ENCODE data around the gene GXYLT2.
"Not testable (repeated sequence)": the region's sequence is repeated elsewhere in the genome, so short reads cannot be mapped to it uniquely, and the experiment has no call there.

Gene GXYLT2

DNA sequence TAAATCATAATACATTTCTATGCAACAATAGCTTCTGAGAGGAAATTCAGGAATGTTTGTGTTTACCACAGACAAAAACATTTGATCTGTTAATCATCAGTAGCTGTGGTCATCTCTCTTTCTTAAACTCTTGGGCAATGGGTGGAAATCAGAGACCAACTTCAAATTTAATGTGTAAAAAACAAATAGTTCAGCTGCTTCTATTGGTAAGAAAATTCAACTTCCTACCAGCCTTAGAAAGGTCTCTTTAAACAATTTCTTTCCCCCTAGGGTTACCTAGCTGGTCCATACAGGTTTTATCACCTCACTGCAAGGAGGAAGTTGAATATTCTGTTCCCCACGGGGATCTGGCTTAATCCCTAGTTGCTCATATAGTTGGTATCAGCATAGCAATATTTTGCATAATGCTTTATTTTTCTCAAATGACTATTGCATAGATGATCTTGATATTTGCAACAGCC, 88.5 kb downstream of the GXYLT2 start:
- DNase-seq: no peak

DNA sequence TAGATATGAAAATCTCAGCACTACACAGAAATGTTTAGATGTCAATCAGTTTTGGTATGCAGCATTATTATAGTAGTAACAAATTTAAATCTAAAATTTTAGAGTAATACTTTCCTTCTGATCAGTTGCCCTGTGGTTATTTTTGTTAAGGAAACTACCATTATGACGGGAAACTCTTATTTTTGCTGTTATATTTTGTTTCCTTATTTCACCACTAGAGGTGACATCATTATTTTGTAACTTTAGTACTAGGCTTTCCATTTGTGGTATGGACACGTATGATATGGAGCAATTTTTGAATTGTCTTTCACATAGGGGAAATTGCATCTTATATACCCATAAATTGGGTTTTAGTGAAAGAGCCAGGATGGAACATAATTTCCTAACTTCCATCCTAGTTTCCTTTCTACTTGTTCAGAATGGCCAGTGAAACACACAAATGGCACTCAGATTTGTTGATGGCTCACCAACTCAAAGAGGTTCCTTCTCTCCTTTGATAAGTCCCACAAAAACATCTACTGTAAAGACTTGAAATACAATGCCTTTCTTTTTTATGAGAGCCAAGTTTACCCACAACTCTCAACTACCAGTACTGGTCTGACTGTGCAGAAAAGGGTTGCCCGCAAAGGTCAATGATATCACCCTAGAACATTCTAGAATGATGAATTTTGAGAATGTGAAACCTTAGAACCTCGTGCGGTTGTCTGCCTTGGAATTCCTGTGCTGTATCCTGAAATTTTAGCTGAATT, 89.4 kb downstream of the GXYLT2 start:
- DNase-seq: no peak

DNA sequence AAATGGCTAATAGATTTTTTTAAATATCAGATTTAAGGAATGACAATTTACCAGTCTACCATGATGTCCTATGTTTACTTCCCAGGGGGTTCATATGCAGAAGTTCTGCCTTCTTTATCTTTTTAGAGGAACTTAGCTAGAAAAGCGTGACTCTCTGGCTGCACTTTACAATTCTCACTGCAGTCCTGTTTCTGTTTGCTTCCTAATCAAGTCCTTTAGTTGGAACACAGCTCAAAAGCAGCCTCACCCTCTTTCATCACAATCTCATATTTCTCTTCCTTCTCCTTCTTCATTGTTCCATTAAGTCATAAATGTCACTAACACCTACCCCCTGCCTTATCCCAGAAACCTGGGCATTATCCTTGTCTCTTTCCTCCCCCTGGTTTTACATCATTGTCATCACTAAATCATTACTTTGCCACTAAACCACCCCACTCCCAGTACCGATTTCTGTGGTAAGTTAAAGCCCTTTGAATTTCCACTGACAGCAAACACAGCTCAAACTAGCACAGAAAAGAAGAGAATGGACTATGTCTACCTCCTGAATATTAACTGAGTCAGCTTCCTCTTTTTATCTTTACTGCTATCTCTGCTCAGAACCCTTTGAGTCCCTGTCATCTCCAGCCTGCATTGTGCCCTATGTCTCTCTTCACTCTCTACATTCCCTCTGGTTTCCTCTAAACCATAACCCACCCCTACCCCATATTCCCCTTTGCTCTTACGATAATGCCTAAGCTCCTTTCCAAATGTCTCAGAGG, 94.9 kb downstream of the GXYLT2 start:
- no peak for DNase-seq

DNA sequence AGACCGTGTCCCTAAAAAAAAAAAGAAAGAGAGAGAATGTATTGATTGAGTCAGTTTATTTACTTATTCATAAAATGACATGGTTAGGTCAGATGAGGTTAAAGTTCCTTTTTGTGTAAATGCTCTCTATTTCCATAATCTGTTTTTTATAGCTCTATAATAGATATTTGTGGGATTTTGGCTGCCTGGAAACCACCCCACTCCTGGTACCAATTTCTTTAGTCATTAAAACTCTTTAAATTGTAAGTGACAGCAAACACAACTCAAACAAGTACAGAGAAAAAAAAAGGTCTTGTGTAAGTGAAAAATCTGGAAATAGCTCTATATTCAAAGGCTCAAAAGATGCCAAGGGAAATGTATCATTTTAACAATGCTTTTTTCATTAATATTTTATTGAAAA, 97.7 kb downstream of the GXYLT2 start:
- DNase-seq: no peak

DNA sequence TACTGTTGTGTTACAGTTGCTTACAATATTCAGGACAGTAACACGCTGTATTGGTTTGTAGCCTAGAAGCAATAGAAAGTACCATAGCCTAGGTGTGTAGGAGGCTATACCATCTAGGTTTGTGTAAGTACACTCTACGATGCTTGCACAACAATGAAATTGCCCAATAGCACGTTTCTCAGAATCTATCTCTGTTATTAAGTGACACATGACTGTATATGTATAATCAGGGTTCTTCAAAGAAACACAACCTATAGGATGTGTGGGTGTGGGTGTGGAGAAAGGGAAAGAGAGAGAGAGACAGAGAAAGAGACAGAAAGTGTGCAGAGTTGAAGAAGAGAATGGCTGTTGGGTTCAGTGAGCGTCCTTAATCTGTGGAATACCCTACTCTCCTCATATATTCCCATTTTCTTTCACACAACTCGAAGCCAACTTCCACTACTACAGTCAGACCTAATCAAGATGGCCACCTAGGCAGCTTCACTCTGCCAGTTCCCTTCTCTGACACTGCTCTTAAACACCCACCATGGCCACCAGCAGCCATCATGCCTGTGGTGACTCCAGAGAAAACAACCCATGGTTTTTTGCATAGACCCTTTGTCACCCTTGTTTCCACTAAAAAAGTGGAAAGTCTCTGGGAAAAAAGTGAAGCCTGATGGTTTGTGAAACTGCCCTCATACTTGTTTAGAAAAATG, 103.0 kb downstream of the GXYLT2 start:
- no peak for DNase-seq

DNA sequence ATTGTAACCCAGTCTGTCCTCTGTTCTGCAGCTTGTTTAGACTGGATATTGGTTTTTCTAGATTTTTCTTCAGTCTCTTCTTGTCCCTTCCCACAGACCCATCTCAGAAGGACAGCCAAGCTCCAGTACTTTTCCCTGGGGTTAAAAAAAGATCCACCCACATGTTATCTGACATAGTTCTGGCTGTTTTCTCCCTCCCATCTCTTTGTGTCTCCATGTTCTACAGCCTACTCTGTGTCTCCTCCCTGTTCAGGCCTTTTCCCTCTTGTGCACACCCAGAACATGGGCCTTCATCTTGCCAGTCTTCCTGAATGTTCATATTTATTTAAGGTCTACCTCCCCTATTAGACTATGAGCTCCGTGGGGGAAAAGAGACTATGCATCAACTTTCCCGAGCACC, 103.7 kb downstream of the GXYLT2 start:
- no peak for DNase-seq

DNA sequence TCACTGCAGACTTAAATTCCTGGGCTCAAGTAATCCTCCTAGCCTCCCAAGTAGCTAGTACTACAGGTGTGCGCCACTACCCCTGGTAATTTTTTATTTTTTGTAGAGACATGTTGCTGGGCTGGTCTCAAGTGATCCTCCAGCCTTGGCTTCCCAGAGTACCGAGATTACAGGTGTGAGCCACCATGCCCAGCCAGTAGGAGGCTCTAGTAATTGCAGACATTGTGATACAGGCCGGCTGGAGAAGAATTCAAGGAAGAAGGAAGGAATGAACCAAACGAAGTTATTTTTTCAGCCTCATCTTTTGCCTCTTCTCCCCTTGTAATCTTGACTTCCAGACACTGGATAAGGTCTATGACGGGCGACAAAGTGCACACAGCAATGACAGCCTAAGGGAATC, 105.5 kb downstream of the GXYLT2 start:
- no peak for DNase-seq

DNA sequence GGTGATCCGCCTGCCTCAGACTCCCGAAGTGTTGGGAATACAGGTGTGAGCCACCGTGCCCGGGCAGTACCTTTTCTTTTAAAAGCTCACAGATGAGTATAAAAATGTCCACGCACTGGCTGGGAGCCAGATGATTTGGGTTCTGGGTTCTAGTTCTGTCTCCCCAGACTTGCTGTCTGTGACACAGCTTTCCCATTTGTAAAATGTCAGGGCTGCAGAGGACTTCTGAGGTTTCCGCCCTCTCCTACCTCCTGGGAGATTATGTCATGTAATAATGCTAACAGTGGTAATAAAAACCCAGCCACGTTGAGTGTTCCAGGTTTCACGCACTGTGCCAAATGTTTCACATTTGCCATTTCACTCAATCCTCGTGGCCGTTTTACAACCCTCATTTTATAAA, 107.5 kb downstream of the GXYLT2 start:
- no peak for DNase-seq

DNA sequence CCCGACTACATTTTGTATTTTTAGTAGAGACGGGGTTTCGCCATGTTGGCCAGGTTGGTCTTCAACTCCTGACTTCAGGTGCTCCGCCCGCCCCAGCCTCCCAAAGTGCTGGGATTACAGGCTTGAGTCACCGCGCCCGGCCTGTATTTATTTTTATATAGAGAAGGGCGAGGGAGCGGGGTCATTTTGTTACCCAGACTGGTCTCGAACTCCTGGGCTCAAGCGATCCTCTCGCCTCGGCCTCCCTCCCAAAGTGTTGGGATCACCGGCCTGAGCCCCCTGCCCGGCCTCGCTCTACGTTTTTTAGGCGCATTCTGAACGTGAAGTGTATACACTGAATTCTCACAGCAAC, 108.3 kb downstream of the GXYLT2 start:
- DNase-seq: no peak

DNA sequence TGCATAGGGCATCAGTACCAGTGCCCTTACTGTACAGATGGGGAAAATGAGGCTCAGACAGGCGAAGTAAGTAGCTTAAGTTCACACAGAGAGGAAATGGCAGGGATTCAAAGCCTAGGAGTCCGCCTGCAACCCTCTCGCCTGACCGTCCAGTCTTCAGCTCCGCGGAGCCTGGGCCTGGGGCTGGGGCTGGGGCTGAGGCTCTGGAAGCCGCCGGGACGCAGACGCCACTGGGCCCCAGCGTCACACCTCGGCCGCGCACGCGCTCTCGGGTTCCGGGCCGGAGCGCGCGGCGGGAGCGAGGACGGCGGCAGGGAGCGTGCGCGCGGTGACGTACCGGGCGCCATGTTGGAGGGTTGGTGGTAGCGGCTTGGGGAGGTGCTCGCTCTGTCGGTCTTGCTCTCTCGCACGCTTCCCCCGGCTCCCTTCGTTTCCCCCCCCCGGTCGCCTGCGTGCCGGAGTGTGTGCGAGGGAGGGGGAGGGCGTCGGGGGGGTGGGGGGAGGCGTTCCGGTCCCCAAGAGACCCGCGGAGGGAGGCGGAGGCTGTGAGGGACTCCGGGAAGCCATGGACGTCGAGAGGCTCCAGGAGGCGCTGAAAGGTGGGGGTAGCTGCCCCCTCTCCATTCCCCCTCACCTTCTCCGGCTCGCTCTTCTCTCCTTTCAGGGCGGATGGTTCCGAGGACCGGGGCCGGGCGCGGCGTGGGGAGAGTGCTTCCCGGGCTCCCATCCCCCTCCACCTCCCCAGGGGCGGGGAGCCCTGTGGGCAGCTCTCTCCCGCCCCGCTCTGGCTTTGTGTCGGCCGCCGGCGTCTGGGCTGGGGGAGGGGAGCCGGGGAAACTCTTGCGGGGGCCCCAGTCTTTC, 108.9 kb downstream of the GXYLT2 start, which contains the start of gene PPP4R2:
Gene PPP4R2 (plus strand): TSS at position 339 of the 861 bp plus-strand sequence. CDS start 227 bp downstream, at position 566.
- peak; percentile 89 for DNase-seq

DNA sequence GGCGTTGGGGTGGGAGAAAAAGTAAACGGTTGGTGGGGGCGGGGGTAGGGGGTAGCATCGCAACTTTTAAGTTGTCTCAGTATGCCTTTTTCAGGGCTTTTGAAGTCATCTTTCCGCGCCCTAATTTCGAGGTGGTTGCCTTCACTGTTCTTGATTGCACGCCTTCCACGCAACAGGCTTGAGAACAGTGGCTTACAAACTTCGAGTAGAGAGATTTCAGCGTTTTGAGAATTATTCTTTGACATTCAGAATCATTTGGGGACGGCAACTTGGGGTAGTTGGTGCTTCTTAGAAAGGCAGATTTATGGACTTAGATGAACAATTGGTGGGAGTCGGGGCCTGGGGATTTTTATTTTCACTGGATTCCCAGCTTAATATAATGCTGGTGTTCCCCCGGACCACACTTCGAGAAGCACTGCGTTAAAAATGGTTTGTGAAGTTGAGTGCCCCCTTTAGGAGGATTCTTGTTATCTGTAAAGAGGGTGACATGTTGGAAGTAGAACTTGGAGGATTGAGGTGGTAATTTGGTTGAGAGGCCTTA, 109.6 kb downstream of the GXYLT2 start:
- peak; percentile 69 for DNase-seq

DNA sequence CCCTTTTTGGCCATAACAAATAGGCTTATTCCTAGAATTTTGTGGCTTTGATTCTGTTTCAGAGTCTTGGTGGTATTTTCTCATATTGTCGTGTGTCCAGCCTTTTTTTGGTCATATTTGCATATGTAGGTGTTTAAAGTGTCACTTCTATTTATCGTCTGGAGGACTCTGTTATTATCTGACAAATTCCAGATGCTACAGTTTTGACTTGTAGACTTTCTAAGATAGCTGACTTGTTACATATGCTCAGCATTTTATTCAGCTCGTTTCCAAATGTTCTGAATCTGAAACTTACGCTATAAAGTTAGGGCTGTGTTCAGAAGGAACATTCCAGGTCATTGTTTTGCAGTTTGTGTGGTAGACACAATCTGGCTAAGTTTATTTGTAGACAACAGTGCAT, 110.6 kb downstream of the GXYLT2 start:
- no peak for DNase-seq

DNA sequence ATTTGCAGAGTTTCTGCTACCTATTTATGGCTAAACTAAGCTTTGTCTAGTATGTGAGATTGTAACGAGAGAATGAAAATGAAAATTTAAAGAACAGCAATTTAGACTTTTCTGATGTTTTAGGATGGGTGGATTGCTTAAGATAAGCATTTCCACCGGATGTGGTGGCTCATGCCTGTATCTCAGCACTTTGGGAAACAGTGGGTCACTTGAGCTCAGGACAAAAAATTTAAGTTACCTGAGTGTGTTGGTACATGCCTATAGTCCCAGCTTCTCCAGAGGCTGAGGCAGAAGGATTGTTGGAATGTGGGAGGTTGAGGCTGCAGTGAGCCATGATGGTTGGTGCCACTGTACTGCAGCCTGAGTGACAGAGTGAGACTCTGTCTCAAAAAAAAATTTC, 112.1 kb downstream of the GXYLT2 start:
- DNase-seq: no peak

DNA sequence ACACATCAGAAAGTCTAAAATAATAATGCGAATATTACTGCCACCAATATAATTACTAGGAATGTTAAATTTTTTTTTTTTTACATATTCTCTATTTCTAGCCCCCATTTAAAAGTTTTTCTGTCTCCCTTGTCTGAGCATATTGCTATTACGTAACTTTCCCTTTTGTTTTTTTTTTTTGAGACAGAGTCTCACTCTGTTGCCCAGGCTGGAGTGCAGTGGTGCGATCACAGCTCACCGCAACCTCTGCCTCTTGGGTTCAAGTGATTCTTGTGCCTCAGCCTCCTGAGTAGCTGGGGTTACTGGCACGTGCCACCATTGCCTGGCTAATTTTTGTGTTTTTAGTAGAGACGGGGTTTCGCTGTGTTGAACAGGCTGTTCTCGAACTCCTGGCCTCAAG, 115.2 kb downstream of the GXYLT2 start:
- not testable (repeated sequence) for DNase-seq

DNA sequence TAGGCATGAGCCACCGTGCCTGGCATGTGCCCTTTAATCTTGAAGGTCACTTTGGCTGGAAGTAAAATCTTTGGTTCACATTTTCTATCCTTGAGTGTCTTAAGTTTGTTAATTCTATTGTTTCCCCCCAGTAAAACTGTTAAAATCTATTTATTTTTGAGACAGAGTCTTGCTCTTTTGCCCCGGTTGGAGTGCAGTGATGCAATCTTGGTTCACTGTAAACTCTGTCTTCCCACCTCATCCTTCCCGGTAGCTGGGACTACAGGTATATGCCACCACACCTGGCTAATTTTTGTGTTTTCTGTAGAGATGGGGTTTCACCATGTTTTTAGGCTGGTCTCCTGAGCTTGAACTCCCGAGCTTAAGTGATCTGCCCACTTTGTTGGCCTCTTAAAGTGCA, 116.5 kb downstream of the GXYLT2 start:
- no peak for DNase-seq

DNA sequence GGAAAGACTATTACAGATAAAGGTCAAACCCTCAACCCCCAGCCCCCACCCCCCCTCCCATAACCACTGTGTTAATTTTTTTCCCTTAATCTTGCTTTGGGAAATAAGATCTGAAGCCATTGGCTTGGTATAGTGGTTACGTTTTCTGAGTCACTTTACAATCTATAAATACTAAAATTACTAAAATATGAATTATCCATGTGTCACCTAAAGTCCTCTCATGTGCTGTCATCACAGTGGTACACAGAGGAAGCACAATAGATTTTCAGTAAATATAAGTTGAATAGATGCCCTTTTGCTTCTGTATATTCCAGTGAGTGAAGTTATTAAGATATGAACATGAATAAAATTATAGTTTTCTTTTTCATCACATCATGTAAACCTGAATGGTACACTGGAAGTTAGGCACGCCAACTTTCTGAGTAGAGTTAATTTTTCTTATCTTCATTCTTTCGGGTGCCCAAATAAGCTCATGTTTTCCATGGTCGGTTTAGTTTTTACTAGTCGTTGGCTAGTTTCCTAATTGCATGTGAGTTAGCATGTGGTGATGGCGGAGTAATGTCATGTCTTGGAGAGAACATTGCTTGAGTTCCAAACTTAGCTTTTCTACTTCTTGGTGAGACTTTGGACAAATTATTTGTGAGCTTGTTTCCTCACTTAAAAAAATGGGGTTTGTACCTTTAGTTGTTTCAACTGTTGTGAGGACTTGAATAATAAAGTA, 120.3 kb downstream of the GXYLT2 start:
- DNase-seq: no peak

DNA sequence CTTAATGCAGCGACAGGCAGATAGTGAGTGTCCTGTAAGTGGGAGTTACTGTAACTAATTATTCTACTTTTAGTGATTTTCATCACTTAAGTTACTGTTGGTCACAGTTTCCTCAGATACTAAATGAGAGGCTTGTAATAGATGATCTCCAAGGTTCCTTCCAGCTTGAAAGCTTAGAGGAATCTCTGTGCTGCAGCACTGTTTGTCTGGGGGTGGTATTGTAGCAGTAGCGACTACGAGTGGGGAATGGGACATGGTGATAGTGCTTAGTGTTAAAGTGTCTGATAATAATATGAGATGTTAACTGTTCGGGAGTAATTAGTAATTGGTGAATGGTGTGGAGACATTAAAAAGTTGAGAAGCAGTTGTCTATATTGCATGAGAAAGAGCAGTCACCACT, 121.2 kb downstream of the GXYLT2 start:
- no peak for DNase-seq

DNA sequence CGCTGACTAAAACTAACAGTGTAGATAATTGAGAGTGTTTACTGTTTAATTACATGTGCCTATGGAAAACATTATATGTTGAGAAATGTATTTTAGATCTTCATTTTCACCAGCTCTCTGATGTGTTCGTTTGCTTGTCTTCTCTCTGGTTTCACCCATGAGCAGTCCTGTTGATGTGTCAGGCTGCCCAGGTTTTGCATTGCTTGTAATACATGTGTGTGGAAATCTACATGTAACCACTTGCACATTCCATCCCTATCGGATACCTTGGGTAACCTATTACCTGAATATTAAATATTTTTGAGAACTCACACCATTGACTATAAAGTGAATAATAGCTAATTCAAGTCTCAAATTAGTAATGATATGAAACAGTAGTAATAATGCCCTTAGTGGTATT, 121.9 kb downstream of the GXYLT2 start:
- DNase-seq: no peak

DNA sequence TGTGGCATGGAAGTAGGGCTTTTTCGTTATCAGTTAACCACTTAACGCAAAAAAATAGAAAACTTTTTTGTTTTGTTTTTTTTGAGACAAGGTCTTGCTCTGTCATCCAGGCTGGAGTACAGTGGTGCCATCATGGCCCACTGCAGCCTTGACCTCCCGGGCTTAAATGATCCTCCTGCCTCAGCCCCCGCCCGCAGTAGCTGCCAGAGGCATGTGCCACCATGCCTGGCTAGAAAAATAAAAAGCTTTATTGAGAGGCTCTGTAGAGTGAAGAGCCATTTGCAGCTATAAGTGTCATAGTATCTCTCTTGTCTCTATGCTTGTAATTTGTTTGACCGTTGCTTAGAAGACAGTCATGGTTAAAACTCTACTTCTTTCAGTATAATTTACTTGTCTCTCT, 122.3 kb downstream of the GXYLT2 start:
- no peak for DNase-seq

DNA sequence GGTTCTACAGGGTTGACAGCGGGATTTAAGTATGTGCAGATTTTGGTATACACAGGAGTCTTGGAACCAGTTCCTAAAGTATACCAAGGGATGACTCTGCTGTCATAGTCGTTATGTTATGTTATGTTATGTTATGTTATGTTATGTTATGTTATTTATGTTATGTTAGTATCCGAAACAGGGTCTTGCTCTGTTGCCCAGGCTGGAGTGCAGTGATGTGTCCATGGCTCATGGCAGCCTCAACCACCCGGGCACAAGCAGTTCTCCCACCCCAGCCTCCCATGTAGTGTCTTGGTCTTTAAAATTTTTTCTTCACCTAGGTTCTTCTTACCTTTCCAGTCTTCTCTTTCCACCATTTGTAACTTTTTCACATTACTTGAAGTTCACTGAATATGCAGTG, 130.5 kb downstream of the GXYLT2 start:
- no peak for DNase-seq

DNA sequence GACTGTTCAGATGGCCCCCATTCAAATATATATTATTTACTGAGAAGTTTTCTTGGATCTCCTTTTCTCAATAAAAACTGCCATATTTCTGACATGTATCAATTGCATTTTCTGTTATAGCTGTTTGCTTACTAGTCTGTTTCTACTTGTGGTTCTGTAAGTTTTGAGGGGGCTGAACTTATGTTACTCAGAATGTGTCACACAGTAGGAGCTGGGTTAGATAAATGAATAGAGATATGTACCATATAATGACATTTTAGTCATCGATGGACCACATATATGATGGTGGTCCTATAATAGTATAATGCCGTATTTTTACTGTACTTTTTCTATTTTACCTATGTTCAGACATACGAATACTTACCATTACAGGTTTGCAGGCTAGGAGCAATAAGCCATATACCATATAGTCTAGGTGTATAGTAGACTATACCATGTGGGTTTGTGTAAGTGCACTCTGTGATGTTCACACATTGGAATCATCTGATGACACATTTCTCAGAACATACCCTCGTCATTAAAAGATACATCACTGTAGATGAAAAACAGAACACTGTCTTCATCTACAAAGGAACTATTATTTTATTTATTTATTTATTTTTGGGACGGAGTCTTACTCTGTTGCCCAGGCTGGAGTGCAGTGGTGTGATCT, 131.1 kb downstream of the GXYLT2 start:
- no peak for DNase-seq

Measured in NCI-H82 (cell line).